Esophagus squamous epithelium (tissue), 4 donors: ENCODE measurements around the gene CHST11.

Source experiments
- POLR2A ChIP-seq, 4 donors: fragments of 450-650 bp; IDR thresholded peaks; one replicate each; pipeline ENCODE4 v1.6.1; 2017; ENCODE audit warnings: antibody characterized with exemption in 4 of 4, mild to moderate bottlenecking in 4 of 4, moderate library complexity in 3 of 4
- TF ChIP-seq, protein P1 (sequence below), 6 experiments: fragments of 450-650 bp in 4 of 6; fragments of 200-600 bp in 2 of 6; sonication (generic) in 2 of 6; IDR thresholded peaks; one replicate each; pipeline ENCODE4 v1.5.1; 2016 to 2019; ENCODE audit warnings: antibody characterized with exemption in 6 of 6, mild to moderate bottlenecking in 4 of 6, moderate library complexity in 4 of 6

DNA sequence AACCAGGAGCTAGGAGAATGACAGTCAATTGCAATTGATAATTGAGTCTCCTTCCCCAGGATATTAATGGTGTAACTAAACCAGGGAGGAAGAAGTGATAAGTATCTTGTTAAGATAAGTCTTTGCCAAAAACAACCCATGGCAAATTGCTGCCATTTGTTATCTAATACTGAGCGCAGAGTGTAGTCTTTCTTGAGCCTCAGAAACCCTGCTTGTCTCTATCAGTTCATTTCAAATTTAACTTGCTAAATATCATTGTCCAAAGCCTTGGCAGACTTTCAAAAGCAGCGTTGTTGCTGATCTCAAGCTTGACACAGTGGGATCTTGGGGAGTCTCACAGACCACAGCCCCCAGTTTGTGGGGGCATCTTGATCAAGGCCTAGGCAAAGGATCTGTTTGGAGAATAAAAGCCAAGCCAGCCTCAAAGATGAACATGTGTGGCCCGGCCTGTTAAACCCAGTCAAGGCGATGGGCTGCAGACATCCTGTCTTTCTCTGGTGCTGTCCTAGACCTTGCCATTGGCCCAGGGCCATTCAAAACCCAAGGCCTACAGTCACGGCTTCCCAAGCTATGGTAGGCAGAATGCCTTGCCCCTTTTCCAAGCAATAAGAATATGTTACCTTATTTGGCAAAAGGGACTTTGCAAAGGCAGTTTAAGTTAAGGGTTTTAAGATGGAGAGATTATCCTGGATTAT is 164.2 kb downstream of the CHST11 start:
- no peak for TF ChIP-seq POLR2A (IDR thresholded peaks at IDR 0.05)
- TF ChIP-seq, protein P1, sequence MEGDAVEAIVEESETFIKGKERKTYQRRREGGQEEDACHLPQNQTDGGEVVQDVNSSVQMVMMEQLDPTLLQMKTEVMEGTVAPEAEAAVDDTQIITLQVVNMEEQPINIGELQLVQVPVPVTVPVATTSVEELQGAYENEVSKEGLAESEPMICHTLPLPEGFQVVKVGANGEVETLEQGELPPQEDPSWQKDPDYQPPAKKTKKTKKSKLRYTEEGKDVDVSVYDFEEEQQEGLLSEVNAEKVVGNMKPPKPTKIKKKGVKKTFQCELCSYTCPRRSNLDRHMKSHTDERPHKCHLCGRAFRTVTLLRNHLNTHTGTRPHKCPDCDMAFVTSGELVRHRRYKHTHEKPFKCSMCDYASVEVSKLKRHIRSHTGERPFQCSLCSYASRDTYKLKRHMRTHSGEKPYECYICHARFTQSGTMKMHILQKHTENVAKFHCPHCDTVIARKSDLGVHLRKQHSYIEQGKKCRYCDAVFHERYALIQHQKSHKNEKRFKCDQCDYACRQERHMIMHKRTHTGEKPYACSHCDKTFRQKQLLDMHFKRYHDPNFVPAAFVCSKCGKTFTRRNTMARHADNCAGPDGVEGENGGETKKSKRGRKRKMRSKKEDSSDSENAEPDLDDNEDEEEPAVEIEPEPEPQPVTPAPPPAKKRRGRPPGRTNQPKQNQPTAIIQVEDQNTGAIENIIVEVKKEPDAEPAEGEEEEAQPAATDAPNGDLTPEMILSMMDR (IDR thresholded peaks at IDR 0.05): no peak
